Large intestine (tissue), 3 donors: ENCODE results near the gene ANKS6. TPM values are rescaled to one million over a fixed set of nuclear protein-coding genes. Genes with fewer than 3 reads are reported as not detected.

ENCODE experiments used
- DNase-seq, 2 donors: peaks; one replicate each; pipeline versions ENCODE4 v3.0.0 to v3.0.0-alpha.2; 2013
- H3K27ac ChIP-seq: one replicate; pipeline ENCODE4 v1.5.1; 2013; ENCODE audit warnings: low read length
- H3K27me3 ChIP-seq: 2 replicates; pipeline ENCODE4 v1.6.1; 2013; ENCODE audit warnings: low read length; ENCODE audit not compliant: control insufficient read depth, insufficient read depth
- H3K36me3 ChIP-seq: 2 replicates; pipeline ENCODE4 v1.6.1; 2013; ENCODE audit warnings: low read length; ENCODE audit not compliant: control insufficient read depth, insufficient read depth
- H3K4me1 ChIP-seq: one replicate; pipeline ENCODE4 v1.6.1; 2013; ENCODE audit warnings: low read length; ENCODE audit not compliant: control insufficient read depth, insufficient read depth
- H3K4me3 ChIP-seq: one replicate; pipeline ENCODE4 v1.5.1; 2013; ENCODE audit warnings: low read length
- H3K9me3 ChIP-seq: one replicate; pipeline ENCODE4 v1.6.1; 2013; ENCODE audit warnings: mild to moderate bottlenecking, low read depth, low read length, moderate library complexity; ENCODE audit not compliant: control insufficient read depth
- WGBS: methylation state at CpG from one replicate; pipeline ENCODE4 v1.1.5; 2013; ENCODE audit warnings: low lambda C conversion rate; ENCODE audit not compliant: insufficient coverage; 5-methylcytosine and 5-hydroxymethylcytosine counted together
- polyA plus RNA-seq: library from polyadenylated mRNA; unstranded; fragments of 120-200 nt; gene quantifications from one replicate; pipeline ENCODE4 v1.2.1, GENCODE V29; 2013

ANKS6 gene
- polyA plus RNA-seq, 1 donor = 36.9 TPM

DNA sequence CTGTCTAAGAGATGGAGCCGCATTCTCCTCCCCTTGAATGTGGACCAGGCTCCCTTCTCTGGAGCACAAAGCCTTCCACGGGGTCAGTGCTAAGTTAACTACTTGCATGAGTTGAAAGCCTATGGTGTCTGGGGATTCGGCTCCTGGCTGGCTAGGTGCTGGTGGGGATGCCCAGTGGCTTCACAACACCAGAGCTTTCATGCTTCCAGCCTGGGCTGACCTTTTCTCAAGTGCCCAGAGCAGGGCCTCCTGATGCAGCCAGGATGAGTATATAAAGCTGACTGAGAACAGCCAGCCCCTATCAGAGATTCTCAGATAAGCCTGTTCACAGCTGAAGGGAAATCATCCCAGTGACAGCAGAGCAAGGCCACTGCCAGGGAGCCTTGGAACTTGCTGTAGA, 22.9 kb upstream of the ANKS6 start:
- H3K27ac ChIP-seq = no peak overlapping the region
- no peaks in the 10 kb centered on the region for H3K9me3 ChIP-seq
- DNase-seq = no peak
- H3K36me3 ChIP-seq = peaks cover 2% of the 10 kb centered on the region
- no peaks in the 10 kb centered on the region for H3K4me1 ChIP-seq
- H3K4me3 ChIP-seq = no peak overlapping the region
- H3K27me3 ChIP-seq = no peaks in the 10 kb centered on the region
- WGBS = no CpG with 5 or more reads among the region's 3 CpGs

- H3K27ac ChIP-seq = no peak overlapping the region
- WGBS = no CpG with 5 or more reads among the region's 2 CpGs
- DNase-seq = peak in 1 of 2 donors; percentile 21
- H3K9me3 ChIP-seq = no peaks in the 10 kb centered on the region
- no peaks in the 10 kb centered on the region for H3K27me3 ChIP-seq
- no peaks in the 10 kb centered on the region for H3K4me1 ChIP-seq
- H3K4me3 ChIP-seq = no peak overlapping the region
- peaks cover 2% of the 10 kb centered on the region for H3K36me3 ChIP-seq
Observed at GRCh38 chr9:98818764-98819163, 22.4 kb upstream of the ANKS6 start.

DNA sequence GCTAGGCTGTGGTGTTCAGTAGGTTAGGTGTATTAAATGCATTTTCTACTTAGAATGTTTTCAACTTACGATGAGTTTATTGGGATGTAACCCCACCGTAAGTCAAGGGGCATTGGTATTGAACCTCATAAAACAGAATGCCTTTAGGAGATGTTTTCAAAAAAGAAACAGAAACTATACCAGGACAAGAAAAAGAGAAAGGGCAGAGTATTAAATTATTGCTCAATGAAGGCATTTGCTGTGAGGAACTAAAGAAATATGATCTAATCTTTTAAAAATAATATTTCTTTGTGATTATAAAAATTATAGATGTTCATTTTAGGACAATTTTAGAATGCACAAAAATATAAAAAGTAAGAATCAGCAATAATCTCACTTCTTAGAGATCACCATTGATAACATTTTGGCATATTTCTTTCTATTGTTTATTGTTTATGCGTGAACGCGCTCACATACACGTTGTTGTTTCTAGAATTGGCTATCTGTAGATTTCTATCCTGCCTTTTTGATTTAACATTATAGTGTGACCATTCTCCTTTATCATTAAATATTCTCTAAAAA, 19.1 kb upstream of the ANKS6 start:
- H3K9me3 ChIP-seq = no peaks in the 10 kb centered on the region
- H3K27ac ChIP-seq = no peak overlapping the region
- no peaks in the 10 kb centered on the region for H3K27me3 ChIP-seq
- H3K4me1 ChIP-seq = peaks cover 2% of the 10 kb centered on the region
- no peak overlapping the region for H3K4me3 ChIP-seq
- no peaks in the 10 kb centered on the region for H3K36me3 ChIP-seq
- WGBS = 82% methylated on average over 5 of the region's 6 CpGs
- DNase-seq = no peak

DNA sequence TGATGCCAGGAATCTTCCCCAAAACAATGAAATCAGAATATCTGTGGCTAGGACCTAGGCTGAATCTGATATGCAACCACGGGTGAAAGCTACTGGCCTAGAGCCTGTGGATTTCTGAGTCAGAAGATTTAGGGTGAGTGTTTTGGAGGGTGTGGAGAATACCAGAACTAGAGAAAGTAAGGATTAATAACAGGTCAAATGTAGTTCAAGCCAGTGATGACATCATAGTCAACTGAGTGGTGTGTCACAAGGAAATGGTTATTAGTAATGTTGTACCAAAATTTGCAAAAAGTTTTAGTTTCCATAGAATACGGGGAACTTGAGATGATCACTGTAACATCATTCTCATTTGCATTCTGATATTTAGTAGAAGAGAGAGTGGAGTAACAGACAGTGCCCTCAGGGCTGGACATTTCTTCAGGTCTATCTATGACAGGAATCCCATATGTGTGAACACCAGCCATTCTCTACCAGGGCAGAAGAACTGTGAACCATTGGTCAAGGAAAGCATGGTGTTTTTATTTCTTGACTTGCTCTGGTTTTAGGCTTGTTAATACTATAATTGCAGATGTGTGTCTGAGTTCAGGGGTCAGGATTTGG, 14.8 kb upstream of the ANKS6 start:
- DNase-seq = no peak
- WGBS = 86% methylated on average over 1 of the region's 2 CpGs
- no peak overlapping the region for H3K4me3 ChIP-seq
- peaks cover 32% of the 10 kb centered on the region for H3K4me1 ChIP-seq
- no peak overlapping the region for H3K27ac ChIP-seq
- H3K36me3 ChIP-seq = no peaks in the 10 kb centered on the region
- H3K9me3 ChIP-seq = no peaks in the 10 kb centered on the region
- peaks cover 2% of the 10 kb centered on the region for H3K27me3 ChIP-seq

DNA sequence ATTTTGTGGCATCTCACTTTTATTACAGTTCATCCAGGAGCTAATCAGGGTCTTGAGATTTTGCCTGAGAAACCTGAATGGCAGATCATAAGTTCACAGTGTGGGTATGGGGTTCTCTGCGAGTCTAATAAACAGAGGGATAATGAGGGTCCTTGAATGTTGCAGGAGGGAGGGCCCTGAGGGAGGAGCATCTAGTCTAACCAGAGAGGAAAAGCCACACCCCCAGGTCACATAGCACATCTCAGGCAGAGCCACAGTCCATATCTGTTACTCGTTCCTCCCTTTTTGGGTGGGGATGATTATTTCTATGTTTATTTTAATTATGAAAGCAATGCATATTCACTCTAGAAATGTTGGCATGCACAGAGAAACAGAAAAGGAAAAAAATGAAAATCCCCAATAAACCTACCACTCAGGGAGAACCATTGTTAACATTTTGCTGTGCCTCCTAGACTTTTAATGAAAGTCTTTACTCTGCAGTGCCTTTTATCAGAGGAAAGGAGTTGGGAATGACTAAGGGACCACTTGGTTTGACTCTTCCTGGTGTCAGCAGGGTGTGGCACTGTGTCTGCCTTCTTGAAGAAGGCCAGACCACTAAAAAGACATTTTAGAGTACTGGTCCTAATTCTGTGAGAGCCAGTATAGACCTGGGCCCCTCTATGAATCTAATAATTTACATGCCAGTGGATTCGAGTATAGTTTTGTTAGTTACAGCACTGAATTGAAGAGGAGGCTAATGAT, 13.9 kb upstream of the ANKS6 start:
- DNase-seq = peak in 1 of 2 donors; percentile 34

GRCh38 chr9:98809311-98810101, 13.2 kb upstream of the ANKS6 start:
- no peaks in the 10 kb centered on the region for H3K36me3 ChIP-seq
- H3K27me3 ChIP-seq = peaks cover 2% of the 10 kb centered on the region
- H3K4me1 ChIP-seq = peaks cover 41% of the 10 kb centered on the region
- WGBS = no CpG with 5 or more reads among the region's 9 CpGs
- peak overlapping the region; percentile 60 for H3K27ac ChIP-seq
- H3K4me3 ChIP-seq = no peak overlapping the region
- peak; percentile 79 to 92 for DNase-seq
- H3K9me3 ChIP-seq = no peaks in the 10 kb centered on the region

More for the DNA sequence above, 13.9 kb upstream of the ANKS6 start:
- Histone ChIP-seq H3K4me1 (peaks cover 39% of the 10 kb centered on the region), H3K9me3 (no peaks in the 10 kb centered on the region), H3K27me3 (peaks cover 2% of the 10 kb centered on the region), H3K4me3 (no peak overlapping the region), H3K27ac (peak overlapping the region; percentile 60), H3K36me3 (no peaks in the 10 kb centered on the region)
- WGBS = no CpG with 5 or more reads among the region's 3 CpGs

DNA sequence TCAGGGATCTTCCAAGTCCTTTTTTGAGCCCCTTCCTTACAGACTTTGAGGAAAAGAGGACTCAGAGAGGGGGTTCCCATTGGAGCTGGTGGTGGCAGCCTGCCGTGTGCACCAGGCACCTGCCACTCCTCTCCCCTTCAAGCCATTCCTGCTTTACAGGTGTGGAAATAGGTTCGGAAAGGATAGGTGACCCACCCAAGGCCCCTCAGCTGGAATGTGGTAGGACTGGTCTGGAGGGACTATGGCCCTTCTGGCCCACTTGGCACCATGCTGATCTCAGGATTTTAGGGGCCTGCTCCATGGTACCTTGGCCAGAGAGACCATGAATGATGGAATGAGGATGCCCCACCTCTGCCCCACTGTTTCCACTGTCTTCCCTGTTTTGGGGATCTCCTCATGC, 12.5 kb upstream of the ANKS6 start:
- peaks cover 41% of the 10 kb centered on the region for H3K4me1 ChIP-seq
- peak; percentile 16 to 59 for DNase-seq
- no CpG with 5 or more reads among the region's 2 CpGs for WGBS

DNA sequence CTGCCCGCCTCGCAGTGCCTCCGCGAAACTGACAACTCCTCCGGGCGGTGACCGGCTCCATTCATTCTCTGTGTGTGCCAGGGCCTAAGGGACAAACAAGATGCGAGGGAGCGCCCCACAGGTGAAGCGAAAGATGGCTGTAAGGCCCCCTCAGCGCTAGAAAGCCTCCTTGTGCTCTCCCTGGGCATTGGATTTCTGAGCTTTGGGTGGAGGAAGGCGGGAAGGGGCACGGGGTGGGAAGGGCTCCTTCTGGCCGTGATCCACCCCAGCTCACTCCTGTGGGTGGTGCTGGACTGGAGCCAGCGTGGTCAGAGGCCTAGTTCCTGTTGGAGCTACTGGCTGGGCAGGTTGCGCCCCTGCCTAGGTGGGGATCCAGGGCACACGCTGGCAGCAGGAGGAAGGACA, 12.1 kb upstream of the ANKS6 start:
- H3K9me3 ChIP-seq = no peaks in the 10 kb centered on the region
- H3K4me3 ChIP-seq = peak overlapping the region; percentile 60
- peaks cover 2% of the 10 kb centered on the region for H3K27me3 ChIP-seq
- DNase-seq = peak; percentile 45 to 76
- H3K36me3 ChIP-seq = no peaks in the 10 kb centered on the region
- H3K27ac ChIP-seq = peak overlapping the region; percentile 60
- WGBS = no CpG with 5 or more reads among the region's 17 CpGs
- H3K4me1 ChIP-seq = peaks cover 41% of the 10 kb centered on the region

More for the DNA sequence above, 12.5 kb upstream of the ANKS6 start:
- Histone ChIP-seq H3K9me3 (no peaks in the 10 kb centered on the region), H3K36me3 (no peaks in the 10 kb centered on the region), H3K4me3 (no peak overlapping the region), H3K27ac (peak overlapping the region; percentile 60), H3K27me3 (peaks cover 2% of the 10 kb centered on the region)

DNA sequence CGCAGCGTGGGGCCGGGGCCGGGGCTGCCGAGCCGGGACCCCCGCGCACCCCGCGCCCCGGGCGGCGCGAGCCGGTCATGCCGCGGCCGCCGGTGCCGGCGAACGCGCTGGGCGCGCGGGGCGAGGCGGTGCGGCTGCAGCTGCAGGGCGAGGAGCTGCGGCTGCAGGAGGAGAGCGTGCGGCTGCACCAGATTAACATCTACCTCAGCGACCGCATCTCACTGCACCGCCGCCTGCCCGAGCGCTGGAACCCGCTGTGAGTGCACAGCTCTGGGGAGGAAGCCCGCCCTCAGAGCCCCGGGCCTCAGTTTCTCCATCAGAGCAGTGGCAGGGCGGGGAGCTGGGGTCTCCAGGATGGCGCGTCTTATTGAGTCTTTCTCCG, 11.4 kb upstream of the ANKS6 start:
- no CpG with 5 or more reads among the region's 46 CpGs for WGBS
- Histone ChIP-seq H3K9me3 (no peaks in the 10 kb centered on the region), H3K27me3 (peaks cover 2% of the 10 kb centered on the region), H3K36me3 (no peaks in the 10 kb centered on the region), H3K27ac (peak overlapping the region; percentile 60), H3K4me3 (peak overlapping the region; percentile 60), H3K4me1 (peaks cover 41% of the 10 kb centered on the region)
- no peak for DNase-seq
